GM12875 (cell line): ENCODE data around the gene RTTN.

ENCODE experiments used
- H3K4me3 ChIP-seq: one replicate; pipeline ENCODE4 v1.5.1; 2011; ENCODE audit warnings: low read depth, low read length, control low read depth
- CTCF ChIP-seq: IDR thresholded peaks from 2 replicates; pipeline ENCODE4 v1.5.1; 2011; ENCODE audit warnings: low read depth, mild to moderate bottlenecking, control low read depth, inconsistent platforms, low read length, moderate library complexity, borderline replicate concordance; ENCODE audit not compliant: insufficient read depth

The RTTN gene

GRCh38 chr18:70022636-70023035, 182.9 kb downstream of the RTTN start:
- H3K4me3 ChIP-seq: no peak overlapping the region
- no peak for TF ChIP-seq CTCF

DNA sequence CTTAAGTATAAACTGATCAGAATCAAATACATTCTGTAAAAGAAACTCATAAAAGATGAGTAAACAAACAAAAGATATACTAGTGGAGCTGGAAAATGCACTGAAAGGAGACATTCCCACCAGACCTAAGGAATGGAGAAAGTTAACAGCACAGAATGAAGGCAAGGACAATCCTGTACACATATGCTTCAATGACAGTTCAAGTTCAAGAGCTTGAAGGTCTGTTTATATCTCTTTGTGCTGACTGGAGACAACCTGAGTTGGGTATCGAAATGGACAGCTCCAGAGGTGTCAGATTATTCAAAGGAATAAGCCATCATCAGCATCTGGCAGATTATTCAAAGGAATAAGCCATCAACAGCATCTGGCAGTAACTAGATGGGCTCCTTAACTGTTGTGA, 184.0 kb downstream of the RTTN start:
- no peak for TF ChIP-seq CTCF

GRCh38 chr18:70021043-70021442, 184.4 kb downstream of the RTTN start:
- TF ChIP-seq CTCF: no peak
- H3K4me3 ChIP-seq: no peak overlapping the region

More for the DNA sequence above, 184.0 kb downstream of the RTTN start:
- no peak overlapping the region for H3K4me3 ChIP-seq

GRCh38 chr18:70019991-70020390, 185.5 kb downstream of the RTTN start:
- TF ChIP-seq CTCF: no peak
- no peak overlapping the region for H3K4me3 ChIP-seq

GRCh38 chr18:70019136-70019535, 186.4 kb downstream of the RTTN start:
- H3K4me3 ChIP-seq: no peak overlapping the region
- no peak for TF ChIP-seq CTCF

GRCh38 chr18:70015127-70015526, 190.4 kb downstream of the RTTN start:
- no peak overlapping the region for H3K4me3 ChIP-seq
- no peak for TF ChIP-seq CTCF

- no peak for TF ChIP-seq CTCF
- no peak overlapping the region for H3K4me3 ChIP-seq
Measured at GRCh38 chr18:70005580-70005979, 199.9 kb downstream of the RTTN start.
